ENCODE results near the gene USP32.

The USP32 gene

GRCh38 chr17:60416368-60416925 lies 24.5 kb upstream of the USP32 start:
- Histone ChIP-seq H3K4me2 (ENCODE audit: low read length) (no peak overlapping the region), H3K36me3 (ENCODE audit: insufficient read depth, low read length) (no peaks in the 10 kb centered on the region), H3K4me3 (ENCODE audit: low read depth, low read length, poor library complexity, severe bottlenecking) (no peak overlapping the region), H2AFZ (ENCODE audit: low read length) (no peak overlapping the region), H4K20me1 (ENCODE audit: insufficient read depth, low read length) (no peaks in the 10 kb centered on the region), H3F3A (ENCODE audit: insufficient read depth, low read length) (no peaks in the 10 kb centered on the region), H3K27ac (ENCODE audit: low read depth, low read length, poor library complexity, severe bottlenecking) (no peak overlapping the region), H3K9me2 (ENCODE audit: low read depth, low read length) (no peaks in the 10 kb centered on the region), H3K4me1 (ENCODE audit: insufficient read depth, low read length, severe bottlenecking) (peaks cover 5% of the 10 kb centered on the region), H3K9me3 (ENCODE audit: low read length) (no peaks in the 10 kb centered on the region), H3K27me3 (ENCODE audit: insufficient read depth, low read length) (no peaks in the 10 kb centered on the region), H3K79me2 (ENCODE audit: insufficient read depth, low read length) (no peaks in the 10 kb centered on the region), H3K9ac (ENCODE audit: low read length) (no peak overlapping the region)
- no peak for TF ChIP-seq EZH2 (IDR thresholded peaks at IDR 0.05; ENCODE audit: borderline replicate concordance, low read length)
- TF ChIP-seq CTCF (IDR thresholded peaks at IDR 0.05; ENCODE audit: low read length), result no peak

GRCh38 chr17:60415146-60415545 lies 23.2 kb upstream of the USP32 start:
- no peak overlapping the region for H3K4me2 ChIP-seq (ENCODE audit: low read length)
- no peaks in the 10 kb centered on the region for H3K9me2 ChIP-seq (ENCODE audit: low read depth, low read length)
- H4K20me1 ChIP-seq (ENCODE audit: insufficient read depth, low read length), result no peaks in the 10 kb centered on the region
- H2AFZ ChIP-seq (ENCODE audit: low read length), result no peak overlapping the region
- no peak overlapping the region for H3K9ac ChIP-seq (ENCODE audit: low read length)
- no peaks in the 10 kb centered on the region for H3K79me2 ChIP-seq (ENCODE audit: insufficient read depth, low read length)
- no peaks in the 10 kb centered on the region for H3F3A ChIP-seq (ENCODE audit: insufficient read depth, low read length)
- no peaks in the 10 kb centered on the region for H3K4me1 ChIP-seq (ENCODE audit: insufficient read depth, low read length, severe bottlenecking)
- no peaks in the 10 kb centered on the region for H3K27me3 ChIP-seq (ENCODE audit: insufficient read depth, low read length)
- no peaks in the 10 kb centered on the region for H3K9me3 ChIP-seq (ENCODE audit: low read length)
- no peak overlapping the region for H3K4me3 ChIP-seq (ENCODE audit: low read depth, low read length, poor library complexity, severe bottlenecking)
- H3K36me3 ChIP-seq (ENCODE audit: insufficient read depth, low read length), result no peaks in the 10 kb centered on the region
- no peak overlapping the region for H3K27ac ChIP-seq (ENCODE audit: low read depth, low read length, poor library complexity, severe bottlenecking)
- TF ChIP-seq CTCF (IDR thresholded peaks at IDR 0.05; ENCODE audit: low read length) (no peak), EZH2 (IDR thresholded peaks at IDR 0.05; ENCODE audit: borderline replicate concordance, low read length) (no peak)

GRCh38 chr17:60412701-60413100 lies 20.8 kb upstream of the USP32 start:
- H3K4me3 ChIP-seq (ENCODE audit: low read depth, low read length, poor library complexity, severe bottlenecking), result no peak overlapping the region
- no peaks in the 10 kb centered on the region for H3K79me2 ChIP-seq (ENCODE audit: insufficient read depth, low read length)
- TF ChIP-seq CTCF (IDR thresholded peaks at IDR 0.05; ENCODE audit: low read length) (no peak), EZH2 (IDR thresholded peaks at IDR 0.05; ENCODE audit: borderline replicate concordance, low read length) (no peak)
- H4K20me1 ChIP-seq (ENCODE audit: insufficient read depth, low read length), result no peaks in the 10 kb centered on the region
- no peaks in the 10 kb centered on the region; the same call in 1 of the 2 replicates for H3K27me3 ChIP-seq (ENCODE audit: insufficient read depth, low read length)
- no peaks in the 10 kb centered on the region for H3F3A ChIP-seq (ENCODE audit: insufficient read depth, low read length)
- no peaks in the 10 kb centered on the region for H3K36me3 ChIP-seq (ENCODE audit: insufficient read depth, low read length)
- no peak overlapping the region for H2AFZ ChIP-seq (ENCODE audit: low read length)
- no peak overlapping the region for H3K4me2 ChIP-seq (ENCODE audit: low read length)
- H3K9me3 ChIP-seq (ENCODE audit: low read length), result no peaks in the 10 kb centered on the region
- H3K9me2 ChIP-seq (ENCODE audit: low read depth, low read length), result no peaks in the 10 kb centered on the region
- H3K4me1 ChIP-seq (ENCODE audit: insufficient read depth, low read length, severe bottlenecking), result no peaks in the 10 kb centered on the region
- no peak overlapping the region for H3K27ac ChIP-seq (ENCODE audit: low read depth, low read length, poor library complexity, severe bottlenecking)
- no peak overlapping the region for H3K9ac ChIP-seq (ENCODE audit: low read length)

All from OCI-LY1 (cell line).